A172 (cell line): Measurements from ENCODE around the gene TNRC18. TPM values are rescaled to one million over a fixed set of nuclear protein-coding genes. Genes with fewer than 3 reads are reported as not detected.

Experiments used
- DNase-seq: peaks from one replicate; pipeline ENCODE4 v3.0.0-alpha.2; 2015; ENCODE audit warnings: low spot score
- total RNA-seq: library from RNA; depleted of rRNA; stranded (reverse); fragments of >200 nt; shearing (Covaris generic); gene quantifications from 2 replicates; pipeline ENCODE4 v1.2.3, GENCODE V29; 2014

TNRC18 gene
- total RNA-seq, 1 experiment from 2014 or later: 17.4 TPM

- DNase-seq: peak; percentile 26
Observed at GRCh38 chr7:5450549-5451327, 27.1 kb upstream of the TNRC18 start.

GRCh38 chr7:5448378-5449037, 24.9 kb upstream of the TNRC18 start:
- DNase-seq: no peak

- no peak for DNase-seq
Observed at GRCh38 chr7:5445981-5446594, 22.5 kb upstream of the TNRC18 start.

- DNase-seq: no peak
Observed at GRCh38 chr7:5443678-5444077, 20.0 kb upstream of the TNRC18 start.

- DNase-seq: no peak
Observed at GRCh38 chr7:5442757-5443305, 19.2 kb upstream of the TNRC18 start.

GRCh38 chr7:5441840-5442503, 18.3 kb upstream of the TNRC18 start:
- no peak for DNase-seq

- DNase-seq: no peak
Observed at GRCh38 chr7:5439572-5440496, 16.2 kb upstream of the TNRC18 start.

GRCh38 chr7:5439209-5439571, 15.6 kb upstream of the TNRC18 start:
- no peak for DNase-seq

- DNase-seq: no peak
Observed at GRCh38 chr7:5437987-5438386, 14.4 kb upstream of the TNRC18 start.

- DNase-seq: no peak
Observed at GRCh38 chr7:5437348-5437892, 13.8 kb upstream of the TNRC18 start.

GRCh38 chr7:5436003-5436678, 12.5 kb upstream of the TNRC18 start:
- DNase-seq: no peak

- no peak for DNase-seq
Observed at GRCh38 chr7:5435291-5436002, 11.8 kb upstream of the TNRC18 start.

- no peak for DNase-seq
Observed at GRCh38 chr7:5433181-5433580, 9.5 kb upstream of the TNRC18 start.

GRCh38 chr7:5432691-5433090, 9.1 kb upstream of the TNRC18 start:
- no peak for DNase-seq

GRCh38 chr7:5431560-5432015, 8.0 kb upstream of the TNRC18 start:
- DNase-seq: no peak

- no peak for DNase-seq
Observed at GRCh38 chr7:5430612-5430947, 6.9 kb upstream of the TNRC18 start.

GRCh38 chr7:5429857-5430611, 6.4 kb upstream of the TNRC18 start:
- no peak for DNase-seq

- DNase-seq: no peak
Observed at GRCh38 chr7:5429253-5429856, 5.7 kb upstream of the TNRC18 start.
